ENCODE measurements around the gene SKA1. TPM values are rescaled to one million over a fixed set of nuclear protein-coding genes. Genes with fewer than 3 reads are reported as not detected.

The SKA1 gene
- total and polyA plus RNA-seq, 9 of the 15 experiments (the other 6 are each of a cell fraction or from before 2014, with no cell fraction given): 27.8 to 67.2 (median 41.9) TPM

DNA sequence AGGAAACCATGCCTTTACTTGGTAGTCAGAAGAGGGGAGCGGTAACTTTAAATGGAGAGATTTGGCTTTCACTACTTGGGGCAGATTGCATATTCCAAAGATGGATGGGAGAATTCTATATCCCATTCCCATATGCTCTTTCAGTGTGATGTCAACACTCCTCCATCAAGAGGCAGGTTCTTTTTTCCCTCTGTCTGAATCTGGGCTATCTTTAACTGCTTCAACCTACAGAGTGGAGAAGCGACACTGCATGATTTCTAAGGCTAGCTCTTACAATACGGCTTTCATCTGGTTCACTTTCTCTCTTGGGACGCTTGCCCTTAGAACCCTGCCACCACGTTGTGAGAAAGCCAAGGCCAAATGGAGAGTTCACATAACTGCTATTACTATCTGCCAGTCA, 34.4 kb downstream of the SKA1 start:
- Histone ChIP-seq H3K9ac (ENCODE audit: insufficient read depth in 1 of 2, low read depth in 2 of 2, low read length in 2 of 2) (no peak overlapping the region), H4K20me1 (replicated peaks; ENCODE audit: control insufficient read depth, insufficient read depth, low read length) (no peaks in the 10 kb centered on the region), H3K9me1 (ENCODE audit: control insufficient read depth, insufficient read depth, low read length) (no peaks in the 10 kb centered on the region), H3K79me2 (ENCODE audit: control insufficient read depth, insufficient read depth, low read length) (no peaks in the 10 kb centered on the region), H3K4me1 (replicated peaks in 1 of 2; ENCODE audit: control insufficient read depth in 2 of 2, insufficient read depth in 2 of 2, low read length in 2 of 2) (no peaks in the 10 kb centered on the region; a peak in 1 of 5 replicates), H3K27me3 (ENCODE audit: control insufficient read depth in 2 of 2, insufficient read depth in 2 of 2, low read length in 2 of 2) (no peaks in the 10 kb centered on the region), H3K36me3 (ENCODE audit: control insufficient read depth, insufficient read depth, low read length) (no peaks in the 10 kb centered on the region), H3K9me3 (replicated peaks; ENCODE audit: control insufficient read depth, insufficient read depth, low read depth, low read length) (no peaks in the 10 kb centered on the region), H3K4me3 (no peak overlapping the region), H3K4me2 (ENCODE audit: insufficient read depth, low read length) (no peak overlapping the region), H3K27ac (ENCODE audit: extremely low read depth, low read depth, low read length) (no peak overlapping the region), H2AFZ (ENCODE audit: low read depth, low read length) (peak overlapping the region; percentile 53)
- no peak for DNase-seq (ENCODE audit: extremely low read depth in 1 of 4, low spot score in 3 of 4)
- POLR2A ChIA-PET: no interaction called here
- FAIRE-seq: peak; percentile 42
- WGBS (ENCODE audit: insufficient coverage, low coverage, missing lambda C conversion rate): 61% methylated on average over 5 of the region's 5 CpGs
- BruUV-seq (replicated peaks): no TSS peak
- no peak for ATAC-seq
- in situ Hi-C loops (cut with MboI) (no loop called here), intact Hi-C loops (cut with micrococcal nuclease) (no loop called here)
- CTCF ChIA-PET (ENCODE audit: low intra/inter-chr PET ratio): no interaction called here
- TF ChIP-seq, protein P1, sequence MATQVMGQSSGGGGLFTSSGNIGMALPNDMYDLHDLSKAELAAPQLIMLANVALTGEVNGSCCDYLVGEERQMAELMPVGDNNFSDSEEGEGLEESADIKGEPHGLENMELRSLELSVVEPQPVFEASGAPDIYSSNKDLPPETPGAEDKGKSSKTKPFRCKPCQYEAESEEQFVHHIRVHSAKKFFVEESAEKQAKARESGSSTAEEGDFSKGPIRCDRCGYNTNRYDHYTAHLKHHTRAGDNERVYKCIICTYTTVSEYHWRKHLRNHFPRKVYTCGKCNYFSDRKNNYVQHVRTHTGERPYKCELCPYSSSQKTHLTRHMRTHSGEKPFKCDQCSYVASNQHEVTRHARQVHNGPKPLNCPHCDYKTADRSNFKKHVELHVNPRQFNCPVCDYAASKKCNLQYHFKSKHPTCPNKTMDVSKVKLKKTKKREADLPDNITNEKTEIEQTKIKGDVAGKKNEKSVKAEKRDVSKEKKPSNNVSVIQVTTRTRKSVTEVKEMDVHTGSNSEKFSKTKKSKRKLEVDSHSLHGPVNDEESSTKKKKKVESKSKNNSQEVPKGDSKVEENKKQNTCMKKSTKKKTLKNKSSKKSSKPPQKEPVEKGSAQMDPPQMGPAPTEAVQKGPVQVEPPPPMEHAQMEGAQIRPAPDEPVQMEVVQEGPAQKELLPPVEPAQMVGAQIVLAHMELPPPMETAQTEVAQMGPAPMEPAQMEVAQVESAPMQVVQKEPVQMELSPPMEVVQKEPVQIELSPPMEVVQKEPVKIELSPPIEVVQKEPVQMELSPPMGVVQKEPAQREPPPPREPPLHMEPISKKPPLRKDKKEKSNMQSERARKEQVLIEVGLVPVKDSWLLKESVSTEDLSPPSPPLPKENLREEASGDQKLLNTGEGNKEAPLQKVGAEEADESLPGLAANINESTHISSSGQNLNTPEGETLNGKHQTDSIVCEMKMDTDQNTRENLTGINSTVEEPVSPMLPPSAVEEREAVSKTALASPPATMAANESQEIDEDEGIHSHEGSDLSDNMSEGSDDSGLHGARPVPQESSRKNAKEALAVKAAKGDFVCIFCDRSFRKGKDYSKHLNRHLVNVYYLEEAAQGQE (IDR thresholded peaks at IDR 0.05; ENCODE audit: borderline replicate concordance): no peak
- TF ChIP-seq, protein P1 (CRISPR knock-in tag; IDR thresholded peaks at IDR 0.05; ENCODE audit: low read depth): no peak
- TF ChIP-seq, protein P2, sequence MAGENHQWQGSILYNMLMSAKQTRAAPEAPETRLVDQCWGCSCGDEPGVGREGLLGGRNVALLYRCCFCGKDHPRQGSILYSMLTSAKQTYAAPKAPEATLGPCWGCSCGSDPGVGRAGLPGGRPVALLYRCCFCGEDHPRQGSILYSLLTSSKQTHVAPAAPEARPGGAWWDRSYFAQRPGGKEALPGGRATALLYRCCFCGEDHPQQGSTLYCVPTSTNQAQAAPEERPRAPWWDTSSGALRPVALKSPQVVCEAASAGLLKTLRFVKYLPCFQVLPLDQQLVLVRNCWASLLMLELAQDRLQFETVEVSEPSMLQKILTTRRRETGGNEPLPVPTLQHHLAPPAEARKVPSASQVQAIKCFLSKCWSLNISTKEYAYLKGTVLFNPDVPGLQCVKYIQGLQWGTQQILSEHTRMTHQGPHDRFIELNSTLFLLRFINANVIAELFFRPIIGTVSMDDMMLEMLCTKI (IDR thresholded peaks at IDR 0.05; ENCODE audit: partially characterized antibody): no peak
- TF ChIP-seq MBD2 (IDR thresholded peaks at IDR 0.05; ENCODE audit: borderline replicate concordance, low read depth): no peak
- no peak for TF ChIP-seq ZNF184 (CRISPR knock-in tag; IDR thresholded peaks at IDR 0.05)
- TF ChIP-seq RBM15 (IDR thresholded peaks at IDR 0.05; ENCODE audit: insufficient read depth, low read length): no peak
- TF ChIP-seq, protein P3, sequence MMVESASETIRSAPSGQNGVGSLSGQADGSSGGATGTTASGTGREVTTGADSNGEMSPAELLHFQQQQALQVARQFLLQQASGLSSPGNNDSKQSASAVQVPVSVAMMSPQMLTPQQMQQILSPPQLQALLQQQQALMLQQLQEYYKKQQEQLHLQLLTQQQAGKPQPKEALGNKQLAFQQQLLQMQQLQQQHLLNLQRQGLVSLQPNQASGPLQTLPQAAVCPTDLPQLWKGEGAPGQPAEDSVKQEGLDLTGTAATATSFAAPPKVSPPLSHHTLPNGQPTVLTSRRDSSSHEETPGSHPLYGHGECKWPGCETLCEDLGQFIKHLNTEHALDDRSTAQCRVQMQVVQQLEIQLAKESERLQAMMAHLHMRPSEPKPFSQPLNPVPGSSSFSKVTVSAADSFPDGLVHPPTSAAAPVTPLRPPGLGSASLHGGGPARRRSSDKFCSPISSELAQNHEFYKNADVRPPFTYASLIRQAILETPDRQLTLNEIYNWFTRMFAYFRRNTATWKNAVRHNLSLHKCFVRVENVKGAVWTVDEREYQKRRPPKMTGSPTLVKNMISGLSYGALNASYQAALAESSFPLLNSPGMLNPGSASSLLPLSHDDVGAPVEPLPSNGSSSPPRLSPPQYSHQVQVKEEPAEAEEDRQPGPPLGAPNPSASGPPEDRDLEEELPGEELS (CRISPR knock-in tag; IDR thresholded peaks at IDR 0.05; ENCODE audit: borderline replicate concordance): no peak
